ENCODE measurements around the gene TNFSF11. TPM values are rescaled to one million over a fixed set of nuclear protein-coding genes. Genes with fewer than 3 reads are reported as not detected.

The TNFSF11 gene
- total RNA-seq, 1 donor from 2014 or later, result not detected

GRCh38 chr13:42645717-42646116, 71.8 kb downstream of the TNFSF11 start:
- DNase-seq, result no peak
- ATAC-seq, result no peak
- intact Hi-C loops (cut with micrococcal nuclease), result no loop called here

- intact Hi-C loops (cut with micrococcal nuclease), result no loop called here
- no peak for ATAC-seq
- DNase-seq, result no peak
Measured at GRCh38 chr13:42649141-42649540, 75.2 kb downstream of the TNFSF11 start.

- DNase-seq (no peak), ATAC-seq (no peak)
- intact Hi-C loops (cut with micrococcal nuclease), result no loop called here
Measured at GRCh38 chr13:42649831-42650230, 75.9 kb downstream of the TNFSF11 start.

GRCh38 chr13:42650506-42650905, 76.6 kb downstream of the TNFSF11 start:
- ATAC-seq, result no peak
- intact Hi-C loops (cut with micrococcal nuclease), result no loop called here
- DNase-seq, result no peak

- DNase-seq (no peak), ATAC-seq (no peak)
- intact Hi-C loops (cut with micrococcal nuclease), result no loop called here
Measured at GRCh38 chr13:42651936-42652641, 78.1 kb downstream of the TNFSF11 start.

- intact Hi-C loops (cut with micrococcal nuclease), result no loop called here
- DNase-seq (no peak), ATAC-seq (no peak)
Measured at GRCh38 chr13:42652642-42653415, 78.9 kb downstream of the TNFSF11 start.

- DNase-seq, result no peak
- ATAC-seq, result no peak
- intact Hi-C loops (cut with micrococcal nuclease), result no loop called here
Measured at GRCh38 chr13:42653679-42654078, 79.7 kb downstream of the TNFSF11 start.

- ATAC-seq, result no peak
- intact Hi-C loops (cut with micrococcal nuclease), result no loop called here
- DNase-seq, result no peak
Measured at GRCh38 chr13:42654212-42654611, 80.3 kb downstream of the TNFSF11 start.

GRCh38 chr13:42654722-42655121, 80.8 kb downstream of the TNFSF11 start:
- DNase-seq, result no peak
- intact Hi-C loops (cut with micrococcal nuclease), result no loop called here
- ATAC-seq, result no peak

GRCh38 chr13:42656161-42656560, 82.2 kb downstream of the TNFSF11 start:
- DNase-seq (no peak), ATAC-seq (no peak)
- intact Hi-C loops (cut with micrococcal nuclease), result no loop called here

GRCh38 chr13:42656958-42657357, 83.0 kb downstream of the TNFSF11 start:
- ATAC-seq (no peak), DNase-seq (no peak)
- intact Hi-C loops (cut with micrococcal nuclease), result no loop called here

Other genes starting within 250 kb of the TNFSF11 start
- 4.4 TPM for gene FAM216B, start 207.4 kb downstream of the TNFSF11 start, total RNA-seq